ENCODE results near the gene MCC. TPM values are rescaled to one million over a fixed set of nuclear protein-coding genes. Genes with fewer than 3 reads are reported as not detected.

Gene MCC
- total and polyA plus RNA-seq, 4 donors, result 1.6 to 38.6 (median 11.2) TPM

DNA sequence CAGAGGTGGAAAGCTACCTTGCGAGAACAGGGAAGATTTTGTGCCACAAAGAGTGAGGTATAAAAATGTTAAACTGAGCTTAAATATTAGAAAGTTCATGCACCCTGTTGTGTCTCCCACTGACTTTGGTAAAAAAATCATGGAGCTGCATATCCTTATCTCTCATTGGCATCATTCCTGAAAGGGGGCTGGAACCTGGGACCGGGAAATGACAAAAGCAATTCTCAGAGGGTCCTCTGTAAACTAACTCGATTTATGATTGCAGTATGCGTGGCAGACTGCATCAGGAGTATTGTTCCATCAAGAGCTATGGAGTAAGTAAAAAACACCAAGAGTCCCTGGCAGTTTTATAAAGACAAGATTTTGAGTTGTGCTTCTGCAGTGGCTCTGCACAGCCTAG, 362.9 kb downstream of the MCC start:
- 61 to 73% methylated on average over 4 of the region's 4 CpGs for WGBS, 2 donors
- ATAC-seq (ENCODE audit: insufficient read depth, low FRiP score) (no peak), DNase-seq (peak in 1 of 3 donors; percentile 11)
- Histone ChIP-seq H3K9ac (ENCODE audit: insufficient read depth in 1 of 2, low read length in 2 of 2) (no peak overlapping the region), H3K36me3 (ENCODE audit: control insufficient read depth in 4 of 4, insufficient read depth in 4 of 4, low read length in 4 of 4) (peaks cover 0 to 5% (median 0%) of the 10 kb centered on the region in 4 donors), H3K4me1 (ENCODE audit: control insufficient read depth in 5 of 5, insufficient read depth in 5 of 5, low read length in 5 of 5) (peaks cover 0 to 26% (median 2%) of the 10 kb centered on the region in 5 donors), H3K27me3 (ENCODE audit: control insufficient read depth in 3 of 3, insufficient read depth in 3 of 3, low read length in 2 of 3) (no peaks in the 10 kb centered on the region), H3K9me3 (ENCODE audit: control insufficient read depth in 4 of 4, insufficient read depth in 3 of 4, low read length in 3 of 4) (no peaks in the 10 kb centered on the region), H3K4me3 (no peak overlapping the region), H3K27ac (ENCODE audit: low read depth in 1 of 2, low read length in 1 of 2) (no peak overlapping the region)
- TF ChIP-seq, protein P1, sequence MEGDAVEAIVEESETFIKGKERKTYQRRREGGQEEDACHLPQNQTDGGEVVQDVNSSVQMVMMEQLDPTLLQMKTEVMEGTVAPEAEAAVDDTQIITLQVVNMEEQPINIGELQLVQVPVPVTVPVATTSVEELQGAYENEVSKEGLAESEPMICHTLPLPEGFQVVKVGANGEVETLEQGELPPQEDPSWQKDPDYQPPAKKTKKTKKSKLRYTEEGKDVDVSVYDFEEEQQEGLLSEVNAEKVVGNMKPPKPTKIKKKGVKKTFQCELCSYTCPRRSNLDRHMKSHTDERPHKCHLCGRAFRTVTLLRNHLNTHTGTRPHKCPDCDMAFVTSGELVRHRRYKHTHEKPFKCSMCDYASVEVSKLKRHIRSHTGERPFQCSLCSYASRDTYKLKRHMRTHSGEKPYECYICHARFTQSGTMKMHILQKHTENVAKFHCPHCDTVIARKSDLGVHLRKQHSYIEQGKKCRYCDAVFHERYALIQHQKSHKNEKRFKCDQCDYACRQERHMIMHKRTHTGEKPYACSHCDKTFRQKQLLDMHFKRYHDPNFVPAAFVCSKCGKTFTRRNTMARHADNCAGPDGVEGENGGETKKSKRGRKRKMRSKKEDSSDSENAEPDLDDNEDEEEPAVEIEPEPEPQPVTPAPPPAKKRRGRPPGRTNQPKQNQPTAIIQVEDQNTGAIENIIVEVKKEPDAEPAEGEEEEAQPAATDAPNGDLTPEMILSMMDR (IDR thresholded peaks at IDR 0.05; ENCODE audit: control extremely low read depth, extremely low read depth), result no peak

DNA sequence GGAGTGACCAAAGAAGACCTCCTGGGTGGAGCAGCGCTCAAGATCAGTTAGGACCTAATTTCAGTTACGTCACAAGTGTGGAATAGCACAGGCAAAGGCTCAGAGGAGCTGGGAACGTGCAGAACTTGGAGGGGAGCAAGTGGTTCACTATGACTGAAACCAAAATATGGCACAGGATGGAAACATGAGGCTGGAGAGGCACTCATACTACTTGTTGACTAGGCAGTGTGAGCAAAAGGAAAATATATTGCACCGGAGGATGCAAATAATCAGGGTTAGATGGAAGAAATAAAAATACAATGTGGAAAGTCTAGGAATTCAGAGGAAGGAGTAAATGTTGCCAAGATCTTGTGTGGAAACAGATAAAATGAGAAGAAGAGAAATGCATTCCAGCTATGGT, 363.3 kb downstream of the MCC start:
- TF ChIP-seq, protein P1 (IDR thresholded peaks at IDR 0.05; ENCODE audit: control extremely low read depth, extremely low read depth), result no peak
- Histone ChIP-seq H3K4me1 (ENCODE audit: control insufficient read depth in 5 of 5, insufficient read depth in 5 of 5, low read length in 5 of 5) (peaks cover 0 to 31% (median 2%) of the 10 kb centered on the region in 5 donors), H3K9ac (ENCODE audit: insufficient read depth in 1 of 2, low read length in 2 of 2) (no peak overlapping the region), H3K4me3 (no peak overlapping the region), H3K27me3 (ENCODE audit: control insufficient read depth in 3 of 3, insufficient read depth in 3 of 3, low read length in 2 of 3) (no peaks in the 10 kb centered on the region), H3K36me3 (ENCODE audit: control insufficient read depth in 4 of 4, insufficient read depth in 4 of 4, low read length in 4 of 4) (peaks cover 0 to 5% (median 0%) of the 10 kb centered on the region in 4 donors), H3K9me3 (ENCODE audit: control insufficient read depth in 4 of 4, insufficient read depth in 3 of 4, low read length in 3 of 4) (no peaks in the 10 kb centered on the region), H3K27ac (ENCODE audit: low read depth in 1 of 2, low read length in 1 of 2) (no peak overlapping the region)
- ATAC-seq (ENCODE audit: insufficient read depth, low FRiP score) (no peak), DNase-seq (no peak)
- WGBS, 2 donors, result 91% methylated on average over 4 of the region's 4 CpGs

DNA sequence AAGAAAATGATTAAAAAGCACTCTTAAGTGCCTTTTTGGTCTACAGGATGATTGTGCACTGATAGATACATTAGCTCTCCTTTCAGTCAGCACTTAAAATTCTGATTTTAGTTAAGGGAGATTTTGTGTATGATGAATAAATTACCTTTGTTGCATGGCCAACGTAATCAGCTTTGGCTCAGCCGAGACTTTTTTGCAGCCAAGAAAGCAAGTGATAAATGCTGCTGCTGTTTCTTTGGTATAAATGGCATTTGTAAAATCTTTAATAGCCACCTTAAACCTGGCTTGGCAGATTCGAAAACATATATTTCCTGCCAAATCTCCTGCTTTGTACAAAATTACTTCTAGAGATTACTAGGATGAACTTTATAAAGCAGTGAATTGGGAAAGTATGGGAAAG, 364.0 kb downstream of the MCC start:
- TF ChIP-seq, protein P1 (IDR thresholded peaks at IDR 0.05; ENCODE audit: control extremely low read depth, extremely low read depth), result no peak
- Histone ChIP-seq H3K27me3 (ENCODE audit: control insufficient read depth in 3 of 3, insufficient read depth in 3 of 3, low read length in 2 of 3) (no peaks in the 10 kb centered on the region), H3K9me3 (ENCODE audit: control insufficient read depth in 4 of 4, insufficient read depth in 3 of 4, low read length in 3 of 4) (no peaks in the 10 kb centered on the region), H3K4me1 (ENCODE audit: control insufficient read depth in 5 of 5, insufficient read depth in 5 of 5, low read length in 5 of 5) (peaks cover 0 to 35% (median 2%) of the 10 kb centered on the region in 5 donors), H3K36me3 (ENCODE audit: control insufficient read depth in 4 of 4, insufficient read depth in 4 of 4, low read length in 4 of 4) (peaks cover 0 to 5% (median 0%) of the 10 kb centered on the region in 4 donors), H3K27ac (ENCODE audit: low read depth in 1 of 2, low read length in 1 of 2) (no peak overlapping the region), H3K9ac (ENCODE audit: insufficient read depth in 1 of 2, low read length in 2 of 2) (no peak overlapping the region), H3K4me3 (no peak overlapping the region)
- WGBS, 2 donors, result 57 to 78% methylated on average over 3 of the region's 3 CpGs
- ATAC-seq (ENCODE audit: insufficient read depth, low FRiP score), result no peak
- DNase-seq, result no peak

DNA sequence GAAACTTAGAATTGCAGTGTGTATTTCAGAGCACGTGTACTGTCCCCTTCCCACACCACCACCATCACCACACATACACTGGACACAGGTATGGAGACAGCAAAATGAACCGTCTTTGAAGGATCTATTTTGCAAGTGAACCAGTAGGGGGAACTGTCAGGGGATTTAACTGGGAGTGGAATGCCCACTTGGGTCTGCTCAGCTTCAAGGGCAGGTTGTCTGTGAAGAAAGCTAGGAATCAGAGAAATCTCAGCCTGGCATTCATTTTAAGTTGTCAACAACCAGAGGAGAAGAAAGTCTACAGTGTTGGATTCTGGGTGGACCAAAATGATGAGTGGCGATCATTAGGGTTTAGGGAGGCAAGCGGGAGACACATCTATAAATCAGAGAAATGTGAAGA, 364.6 kb downstream of the MCC start:
- Histone ChIP-seq H3K27me3 (ENCODE audit: control insufficient read depth in 3 of 3, insufficient read depth in 3 of 3, low read length in 2 of 3) (no peaks in the 10 kb centered on the region), H3K9me3 (ENCODE audit: control insufficient read depth in 4 of 4, insufficient read depth in 3 of 4, low read length in 3 of 4) (no peaks in the 10 kb centered on the region), H3K27ac (ENCODE audit: low read depth in 1 of 2, low read length in 1 of 2) (no peak overlapping the region), H3K4me3 (no peak overlapping the region), H3K9ac (ENCODE audit: insufficient read depth in 1 of 2, low read length in 2 of 2) (no peak overlapping the region), H3K36me3 (ENCODE audit: control insufficient read depth in 4 of 4, insufficient read depth in 4 of 4, low read length in 4 of 4) (peaks cover 0 to 5% (median 0%) of the 10 kb centered on the region in 4 donors), H3K4me1 (ENCODE audit: control insufficient read depth in 5 of 5, insufficient read depth in 5 of 5, low read length in 5 of 5) (peaks cover 5 to 35% (median 7%) of the 10 kb centered on the region in 5 donors)
- peak in 1 of 3 donors; percentile 17 for DNase-seq
- 84 to 89% methylated on average over 4 of the region's 4 CpGs for WGBS, 2 donors
- TF ChIP-seq, protein P1 (IDR thresholded peaks at IDR 0.05; ENCODE audit: control extremely low read depth, extremely low read depth), result no peak
- ATAC-seq (ENCODE audit: insufficient read depth, low FRiP score), result no peak
